Left lung (tissue), 10 donors: ENCODE measurements around the gene EBF4. TPM values are rescaled to one million over a fixed set of nuclear protein-coding genes. Genes with fewer than 3 reads are reported as not detected.
"Not testable (repeated sequence)": the region's sequence is repeated elsewhere in the genome, so short reads cannot be mapped to it uniquely, and the experiment has no call there.

Source experiments
- ATAC-seq: fragments of 200-7000 bp; cut with Tn5 transposase; one replicate; pipeline ENCODE4 v1.9.1; 2020; ENCODE audit warnings: moderate library complexity
- DNase-seq, 4 donors: peaks; one replicate each; pipeline ENCODE4 v3.0.0-alpha.2; 2013 to 2020
- H3K27ac ChIP-seq, 2 donors: fragments of 200-600 bp; sonication (generic) in 1 of 2; one replicate each; pipeline versions ENCODE4 v1.5.0 to v1.8.0; 2020 to 2021
- H3K27me3 ChIP-seq, 2 donors: fragments of 200-600 bp; sonication (generic) in 1 of 2; one replicate each; pipeline versions ENCODE4 v1.5.0 to v1.8.0; 2020 to 2021
- H3K36me3 ChIP-seq, 2 donors: fragments of 200-600 bp; sonication (generic) in 1 of 2; one replicate each; pipeline versions ENCODE4 v1.5.0 to v1.8.0; 2020 to 2021
- H3K4me1 ChIP-seq, 2 donors: fragments of 200-600 bp; one replicate each; pipeline ENCODE4 v1.8.0; 2021
- H3K4me3 ChIP-seq, 2 donors: fragments of 200-600 bp; sonication (generic) in 1 of 2; one replicate each; pipeline versions ENCODE4 v1.5.0 to v1.8.0; 2020 to 2021; ENCODE audit warnings: mild to moderate bottlenecking in 1 of 2
- H3K9me3 ChIP-seq, 2 donors: fragments of 200-600 bp; sonication (generic) in 1 of 2; one replicate each; pipeline versions ENCODE4 v1.5.0 to v1.8.0; 2020 to 2021
- CTCF ChIP-seq, 2 donors: fragments of 200-600 bp; sonication (generic) in 1 of 2; IDR thresholded peaks; one replicate each; pipeline versions ENCODE4 v1.5.0 to v1.8.0; 2021; ENCODE audit warnings: antibody characterized with exemption in 2 of 2
- intact Hi-C, 2 donors: fragments of 100-400 bp; cut with DNase I; formaldehyde crosslinking; loops; one replicate each; pipeline versions ENCODE4 v1.11.2 to v1.14.2; 2022
- polyA plus RNA-seq, 6 donors: library from polyadenylated mRNA; unstranded; fragments of 120-200 nt; gene quantifications; one replicate each; pipeline ENCODE4 v1.2.1, GENCODE V29; 2013; ENCODE audit not compliant: insufficient read length in 6 of 6
- total RNA-seq, 2 donors: library from RNA; stranded (reverse); fragmentation: NEBNext Ultra II Directional; extraction: Animal tissue kit (Norgen Biotek cat#: 25700); gene quantifications; one replicate each; pipeline ENCODE4 v1.2.1, GENCODE V29; 2021
- donor health status: DM: no; HTN: yes; CAD: no.
- donor health status: DM: no; HTN: no; CAD: no.

Gene EBF4
- total and polyA plus RNA-seq, 8 donors = 10.0 to 55.9 (median 40.0) TPM

GRCh38 chr20:2763186-2763585, 70.6 kb downstream of the EBF4 start:
- Histone ChIP-seq H3K27ac (no peak overlapping the region), H3K36me3 (no peaks in the 10 kb centered on the region), H3K4me1 (no peaks in the 10 kb centered on the region), H3K9me3 (no peaks in the 10 kb centered on the region), H3K27me3 (peaks cover 0 to 55% of the 10 kb centered on the region in 2 donors), H3K4me3 (no peak overlapping the region)
- intact Hi-C loops = no loop called here
- no peak for TF ChIP-seq CTCF (IDR thresholded peaks at IDR 0.05)
- ATAC-seq = no peak
- DNase-seq = no peak

GRCh38 chr20:2767768-2768631, 75.4 kb downstream of the EBF4 start:
- Histone ChIP-seq H3K9me3 (no peaks in the 10 kb centered on the region), H3K36me3 (no peaks in the 10 kb centered on the region), H3K27ac (no peak overlapping the region), H3K4me1 (no peaks in the 10 kb centered on the region), H3K27me3 (peaks cover 0 to 56% of the 10 kb centered on the region in 2 donors), H3K4me3 (no peak overlapping the region)
- intact Hi-C loops = no loop called here
- ATAC-seq (peak; percentile 96), DNase-seq (peak; percentile 20 to 88 (median 74))
- TF ChIP-seq CTCF (IDR thresholded peaks at IDR 0.05) = no peak

GRCh38 chr20:2768632-2769015, 76.0 kb downstream of the EBF4 start:
- DNase-seq = no peak
- Histone ChIP-seq H3K27ac (no peak overlapping the region), H3K9me3 (no peaks in the 10 kb centered on the region), H3K27me3 (peaks cover 0 to 50% of the 10 kb centered on the region in 2 donors), H3K36me3 (no peaks in the 10 kb centered on the region), H3K4me3 (no peak overlapping the region), H3K4me1 (no peaks in the 10 kb centered on the region)
- TF ChIP-seq CTCF (IDR thresholded peaks at IDR 0.05) = no peak
- intact Hi-C loops = no loop called here
- ATAC-seq = peak; percentile 5

- H3K36me3 ChIP-seq, H3K4me1 ChIP-seq, DNase-seq, intact Hi-C loops, ATAC-seq, H3K27ac ChIP-seq, H3K9me3 ChIP-seq, H3K4me3 ChIP-seq: not testable (repeated sequence)
- H3K27me3 ChIP-seq = peaks cover 0 to 37% of the 10 kb centered on the region in 2 donors
Measured at GRCh38 chr20:2770091-2770490, 77.5 kb downstream of the EBF4 start.

- Histone ChIP-seq H3K36me3 (no peaks in the 10 kb centered on the region), H3K4me1 (no peaks in the 10 kb centered on the region), H3K9me3 (peaks cover 0 to 3% of the 10 kb centered on the region in 2 donors), H3K4me3 (no peak overlapping the region), H3K27me3 (peaks cover 0 to 26% of the 10 kb centered on the region in 2 donors), H3K27ac (no peak overlapping the region)
- peak in 1 of 4 donors; percentile 32 for DNase-seq
- intact Hi-C loops = no loop called here
- ATAC-seq = no peak
- TF ChIP-seq CTCF (IDR thresholded peaks at IDR 0.05) = no peak
Measured at GRCh38 chr20:2771631-2772080, 79.1 kb downstream of the EBF4 start.
